Uterus (tissue), 4 donors: Measurements from ENCODE around the gene ARID1B. TPM values are rescaled to one million over a fixed set of nuclear protein-coding genes. Genes with fewer than 3 reads are reported as not detected.

ENCODE experiments used
- DNase-seq, 2 donors: peaks; one replicate each; pipeline ENCODE4 v3.0.0-alpha.2; 2019 to 2020
- H3K27ac ChIP-seq, 2 donors: fragments of 200-600 bp; sonication (generic); 1 replicate in 1 of 2; 2 replicates in 1 of 2; pipeline ENCODE4 v1.5.1; 2016 to 2018
- H3K27me3 ChIP-seq, 2 donors: fragments of 200-600 bp; sonication (generic); one replicate each; pipeline ENCODE4 v1.5.1; 2018 to 2019; ENCODE audit warnings: control low read depth in 1 of 2
- H3K36me3 ChIP-seq, 2 donors: fragments of 200-600 bp; sonication (generic); one replicate each; pipeline ENCODE4 v1.5.1; 2019; ENCODE audit warnings: control low read depth in 1 of 2
- H3K4me1 ChIP-seq, 2 donors: fragments of 200-600 bp; sonication (generic); one replicate each; pipeline ENCODE4 v1.5.1; 2018 to 2019; ENCODE audit warnings: control low read depth in 1 of 2
- H3K4me3 ChIP-seq, 2 donors: fragments of 200-600 bp; sonication (generic); 1 replicate in 1 of 2; 2 replicates in 1 of 2; pipeline ENCODE4 v1.5.1; 2018 to 2019; ENCODE audit warnings: mild to moderate bottlenecking in 1 of 2
- H3K9me3 ChIP-seq, 2 donors: fragments of 200-600 bp; sonication (generic); one replicate each; pipeline ENCODE4 v1.5.1; 2019; ENCODE audit warnings: control low read depth in 1 of 2
- CTCF ChIP-seq, 4 experiments: fragments of 200-600 bp in 2 of 4; fragments of 450-650 bp in 2 of 4; sonication (generic) in 2 of 4; IDR thresholded peaks; one replicate each; pipeline ENCODE4 v1.5.1; 2016 to 2019; ENCODE audit warnings: antibody characterized with exemption in 4 of 4, mild to moderate bottlenecking in 2 of 4, moderate library complexity in 1 of 4
- POLR2A ChIP-seq, 2 donors: fragments of 450-650 bp; IDR thresholded peaks; one replicate each; pipeline ENCODE4 v1.6.1; 2016; ENCODE audit warnings: antibody characterized with exemption in 2 of 2, mild to moderate bottlenecking in 1 of 2, moderate library complexity in 1 of 2
- intact Hi-C: fragments of 100-400 bp; cut with DNase I; formaldehyde crosslinking; loops from one replicate; pipeline ENCODE4 v1.15.1; 2023; ENCODE audit warnings: low total_unique reads
- total RNA-seq, 4 donors: library from RNA; depleted of rRNA in 3 of 4; stranded (reverse); fragments of >200 nt in 3 of 4; gene quantifications; one replicate each; pipeline versions ENCODE4 v1.1.0 to v1.2.4, GENCODE V29; 2014 to 2023
- donor health status: DM: yes; HTN: yes; CAD: no.

The ARID1B gene
- total RNA-seq, 4 donors from 2014 or later: 63.8 to 198 (median 125) TPM

- H3K4me1 ChIP-seq: peaks cover 0 to 2% of the 10 kb centered on the region in 2 donors
- H3K4me3 ChIP-seq: no peak overlapping the region
- H3K27ac ChIP-seq: no peak overlapping the region
- TF ChIP-seq CTCF (IDR thresholded peaks at IDR 0.05): no peak
- no peak for TF ChIP-seq POLR2A (IDR thresholded peaks at IDR 0.05)
- H3K9me3 ChIP-seq: no peaks in the 10 kb centered on the region
- DNase-seq: no peak
- no peaks in the 10 kb centered on the region for H3K27me3 ChIP-seq
- H3K36me3 ChIP-seq: no peaks in the 10 kb centered on the region
- intact Hi-C loops: no loop called here
Measured at GRCh38 chr6:156875062-156875461, 97.9 kb downstream of the ARID1B start.

- Histone ChIP-seq H3K4me3 (no peak overlapping the region), H3K4me1 (no peaks in the 10 kb centered on the region), H3K27me3 (no peaks in the 10 kb centered on the region), H3K36me3 (no peaks in the 10 kb centered on the region), H3K9me3 (no peaks in the 10 kb centered on the region), H3K27ac (no peak overlapping the region)
- TF ChIP-seq POLR2A (IDR thresholded peaks at IDR 0.05) (no peak), CTCF (IDR thresholded peaks at IDR 0.05) (no peak)
- intact Hi-C loops: no loop called here
- DNase-seq: no peak
Measured at GRCh38 chr6:156876302-156876701, 99.1 kb downstream of the ARID1B start.

GRCh38 chr6:156877126-156877863, 100.1 kb downstream of the ARID1B start:
- no peaks in the 10 kb centered on the region for H3K4me1 ChIP-seq

GRCh38 chr6:156878681-156879080, 101.5 kb downstream of the ARID1B start:
- Histone ChIP-seq H3K4me1 (no peaks in the 10 kb centered on the region), H3K27me3 (no peaks in the 10 kb centered on the region), H3K27ac (no peak overlapping the region), H3K9me3 (no peaks in the 10 kb centered on the region), H3K4me3 (no peak overlapping the region), H3K36me3 (no peaks in the 10 kb centered on the region)
- DNase-seq: no peak
- intact Hi-C loops: no loop called here
- TF ChIP-seq CTCF (IDR thresholded peaks at IDR 0.05): no peak
- no peak for TF ChIP-seq POLR2A (IDR thresholded peaks at IDR 0.05)

More at GRCh38 chr6:156877126-156877863, 100.1 kb downstream of the ARID1B start:
- no peak for TF ChIP-seq CTCF (IDR thresholded peaks at IDR 0.05)
- no peak for TF ChIP-seq POLR2A (IDR thresholded peaks at IDR 0.05)
- H3K27ac ChIP-seq: no peak overlapping the region
- no peaks in the 10 kb centered on the region for H3K9me3 ChIP-seq
- intact Hi-C loops: no loop called here
- peak in 1 of 2 donors; percentile 33 for DNase-seq
- H3K27me3 ChIP-seq: no peaks in the 10 kb centered on the region
- H3K4me3 ChIP-seq: no peak overlapping the region
- H3K36me3 ChIP-seq: no peaks in the 10 kb centered on the region

GRCh38 chr6:156879186-156879585, 102.0 kb downstream of the ARID1B start:
- Histone ChIP-seq H3K27ac (no peak overlapping the region), H3K9me3 (no peaks in the 10 kb centered on the region), H3K27me3 (no peaks in the 10 kb centered on the region), H3K4me1 (no peaks in the 10 kb centered on the region), H3K4me3 (no peak overlapping the region), H3K36me3 (no peaks in the 10 kb centered on the region)
- TF ChIP-seq CTCF (IDR thresholded peaks at IDR 0.05): no peak
- TF ChIP-seq POLR2A (IDR thresholded peaks at IDR 0.05): no peak
- intact Hi-C loops: no loop called here
- no peak for DNase-seq
